Astrocyte (in vitro differentiated cells and primary cell): Measurements from ENCODE around the gene LRMDA. TPM values are rescaled to one million over a fixed set of nuclear protein-coding genes. Genes with fewer than 3 reads are reported as not detected.

ENCODE experiments used
- DNase-seq: peaks from one replicate; pipeline ENCODE4 v3.0.0-alpha.2; 2010; ENCODE audit warnings: low read depth
- FAIRE-seq: peaks from 2 replicates; lab custom pipeline; 2011; peaks lifted over from hg19 to GRCh38; lab: Jason Lieb, UNC
- H2AFZ ChIP-seq: 2 replicates; pipeline ENCODE4 v1.6.0; 2012; ENCODE audit warnings: low read depth, low read length, inconsistent platforms
- H3K27ac ChIP-seq: 2 replicates; pipeline ENCODE4 v1.5.1; 2011; ENCODE audit warnings: low read depth, low read length, inconsistent platforms
- H3K27me3 ChIP-seq: 2 replicates; pipeline ENCODE4 v1.6.0; 2011; ENCODE audit warnings: low read length, inconsistent platforms; ENCODE audit not compliant: insufficient read depth
- H3K36me3 ChIP-seq: 2 replicates; pipeline ENCODE4 v1.5.1; 2011; ENCODE audit warnings: low read length, inconsistent platforms; ENCODE audit not compliant: insufficient read depth
- H3K4me1 ChIP-seq: 2 replicates; pipeline ENCODE4 v1.5.1; 2011; ENCODE audit warnings: low read length, inconsistent platforms; ENCODE audit not compliant: insufficient read depth
- H3K4me2 ChIP-seq: 2 replicates; pipeline ENCODE4 v1.6.0; 2012; ENCODE audit warnings: low read length, inconsistent platforms
- H3K4me3 ChIP-seq: 2 replicates; pipeline ENCODE4 v1.5.1; 2011; ENCODE audit warnings: low read depth, mild to moderate bottlenecking, low read length, inconsistent platforms; ENCODE audit not compliant: insufficient read depth
- H3K79me2 ChIP-seq: 2 replicates; pipeline ENCODE4 v1.6.0; 2012; ENCODE audit warnings: mild to moderate bottlenecking, low read length, inconsistent platforms; ENCODE audit not compliant: insufficient read depth
- H3K9ac ChIP-seq: 2 replicates; pipeline ENCODE4 v1.6.0; 2012; ENCODE audit warnings: mild to moderate bottlenecking, low read length, inconsistent platforms
- H3K9me3 ChIP-seq: 2 replicates; pipeline ENCODE4 v1.5.1; 2012; ENCODE audit warnings: low read depth, mild to moderate bottlenecking, low read length, inconsistent platforms; ENCODE audit not compliant: insufficient read depth
- H4K20me1 ChIP-seq: 2 replicates; pipeline ENCODE4 v1.6.0; 2012; ENCODE audit warnings: low read length, inconsistent platforms; ENCODE audit not compliant: insufficient read depth
- H3K27ac Mint-ChIP-seq: one replicate; pipeline ENCODE4 v1.8.0; 2021; ENCODE audit warnings: mild to moderate bottlenecking, mixed read lengths; ENCODE audit not compliant: unreplicated experiment
- H3K27me3 Mint-ChIP-seq: one replicate; pipeline ENCODE4 v1.8.0; 2021; ENCODE audit warnings: low read depth, mixed read lengths; ENCODE audit not compliant: unreplicated experiment
- H3K36me3 Mint-ChIP-seq: one replicate; pipeline ENCODE4 v1.8.0; 2021; ENCODE audit warnings: low read depth, mixed read lengths; ENCODE audit not compliant: unreplicated experiment
- H3K4me1 Mint-ChIP-seq: one replicate; pipeline ENCODE4 v1.8.0; 2021; ENCODE audit warnings: low read depth, mixed read lengths; ENCODE audit not compliant: unreplicated experiment
- H3K4me3 Mint-ChIP-seq: one replicate; pipeline ENCODE4 v1.8.0; 2021; ENCODE audit warnings: mild to moderate bottlenecking, moderate library complexity, mixed read lengths; ENCODE audit not compliant: unreplicated experiment
- H3K9me3 Mint-ChIP-seq: one replicate; pipeline ENCODE4 v1.8.0; 2021; ENCODE audit warnings: mild to moderate bottlenecking, mixed read lengths; ENCODE audit not compliant: unreplicated experiment
- EZH2 ChIP-seq: IDR thresholded peaks from 2 replicates; pipeline ENCODE4 v1.6.1; 2012; ENCODE audit warnings: mild to moderate bottlenecking, low read length, inconsistent platforms; ENCODE audit not compliant: insufficient read depth
- total RNA-seq: library from RNA; stranded (reverse); gene quantifications from 2 replicates; pipeline ENCODE4 v1.2.1, GENCODE V29; 2021
- TF ChIP-seq, protein P1 (sequence below): IDR thresholded peaks from 2 replicates; pipeline ENCODE4 v1.5.1; 2011; ENCODE audit warnings: low read depth, mild to moderate bottlenecking, inconsistent platforms, low read length, moderate library complexity; ENCODE audit not compliant: insufficient read depth

Gene LRMDA
- total RNA-seq, 1 donor from 2014 or later, result 2.7 TPM

DNA sequence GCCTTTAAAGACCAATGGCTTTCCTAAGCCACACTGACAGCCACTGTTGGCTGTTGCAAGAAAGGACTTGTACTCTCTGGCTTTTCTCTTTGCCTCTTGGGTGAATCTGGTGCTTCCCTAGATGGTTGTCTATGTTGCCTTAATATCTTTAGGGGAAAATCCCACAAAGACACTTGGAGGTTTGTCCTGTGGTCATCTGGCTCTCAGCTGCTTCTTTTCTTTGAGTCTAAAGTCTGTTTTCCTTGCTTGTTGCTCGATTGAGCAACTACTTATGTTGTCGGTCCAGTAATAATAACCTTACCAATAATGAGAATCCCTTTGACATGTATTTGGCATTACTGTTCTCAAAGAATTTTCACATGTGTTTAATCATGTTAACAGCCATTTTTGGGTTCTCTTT, 537.6 kb downstream of the LRMDA start:
- no peak overlapping the region for H3K27ac Mint-ChIP-seq
- no peaks in the 10 kb centered on the region for H3K36me3 Mint-ChIP-seq
- no peak for TF ChIP-seq EZH2
- TF ChIP-seq, protein P1, sequence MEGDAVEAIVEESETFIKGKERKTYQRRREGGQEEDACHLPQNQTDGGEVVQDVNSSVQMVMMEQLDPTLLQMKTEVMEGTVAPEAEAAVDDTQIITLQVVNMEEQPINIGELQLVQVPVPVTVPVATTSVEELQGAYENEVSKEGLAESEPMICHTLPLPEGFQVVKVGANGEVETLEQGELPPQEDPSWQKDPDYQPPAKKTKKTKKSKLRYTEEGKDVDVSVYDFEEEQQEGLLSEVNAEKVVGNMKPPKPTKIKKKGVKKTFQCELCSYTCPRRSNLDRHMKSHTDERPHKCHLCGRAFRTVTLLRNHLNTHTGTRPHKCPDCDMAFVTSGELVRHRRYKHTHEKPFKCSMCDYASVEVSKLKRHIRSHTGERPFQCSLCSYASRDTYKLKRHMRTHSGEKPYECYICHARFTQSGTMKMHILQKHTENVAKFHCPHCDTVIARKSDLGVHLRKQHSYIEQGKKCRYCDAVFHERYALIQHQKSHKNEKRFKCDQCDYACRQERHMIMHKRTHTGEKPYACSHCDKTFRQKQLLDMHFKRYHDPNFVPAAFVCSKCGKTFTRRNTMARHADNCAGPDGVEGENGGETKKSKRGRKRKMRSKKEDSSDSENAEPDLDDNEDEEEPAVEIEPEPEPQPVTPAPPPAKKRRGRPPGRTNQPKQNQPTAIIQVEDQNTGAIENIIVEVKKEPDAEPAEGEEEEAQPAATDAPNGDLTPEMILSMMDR, result no peak
- Histone ChIP-seq H3K36me3 (no peaks in the 10 kb centered on the region), H3K79me2 (no peaks in the 10 kb centered on the region), H3K9ac (no peak overlapping the region), H3K4me3 (no peak overlapping the region), H3K27me3 (no peaks in the 10 kb centered on the region), H2AFZ (no peak overlapping the region), H4K20me1 (no peaks in the 10 kb centered on the region), H3K4me1 (no peaks in the 10 kb centered on the region), H3K9me3 (no peaks in the 10 kb centered on the region), H3K4me2 (no peak overlapping the region), H3K27ac (no peak overlapping the region)
- DNase-seq (no peak), FAIRE-seq (no peak)
- H3K4me3 Mint-ChIP-seq, result no peak overlapping the region
- peaks cover 19% of the 10 kb centered on the region for H3K4me1 Mint-ChIP-seq
- H3K9me3 Mint-ChIP-seq, result no peaks in the 10 kb centered on the region
- H3K27me3 Mint-ChIP-seq, result peaks cover 5% of the 10 kb centered on the region

DNA sequence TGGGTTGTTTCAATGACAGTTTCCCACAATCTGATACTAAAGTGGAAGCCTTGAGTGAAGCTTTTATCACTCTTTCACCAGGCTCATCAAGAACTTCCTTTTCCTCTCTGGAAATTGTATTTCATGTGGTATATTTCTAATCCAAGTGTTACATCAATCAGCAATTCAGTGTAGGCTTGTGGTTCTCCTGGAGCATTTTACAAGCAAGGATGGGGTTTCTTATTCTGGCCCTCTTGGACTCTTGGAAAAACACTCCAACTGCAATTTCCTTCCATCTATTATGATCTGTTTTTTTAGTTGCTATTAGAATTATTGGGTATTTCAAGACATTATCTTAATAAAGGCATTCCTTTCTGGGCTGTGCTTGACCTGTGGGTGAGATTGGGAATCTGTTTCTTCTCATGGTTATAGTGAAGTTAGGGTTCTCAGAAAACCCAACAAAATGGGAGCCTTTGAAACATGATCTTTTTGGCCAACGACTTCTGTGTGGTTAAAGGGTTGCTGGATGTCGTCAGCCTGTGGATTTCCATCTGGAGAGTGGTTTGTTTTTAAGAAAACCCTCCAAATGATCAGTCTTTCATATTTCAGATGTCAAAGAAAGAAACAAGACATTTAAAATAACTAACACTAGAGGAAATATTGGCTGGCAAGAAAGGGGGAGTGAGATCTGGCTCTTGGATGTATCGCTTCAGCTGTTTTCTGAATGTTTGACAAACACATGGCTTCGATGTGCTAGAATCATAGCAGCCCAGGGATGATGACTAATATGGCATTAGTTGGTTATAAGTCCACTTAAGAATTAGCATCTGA, 540.2 kb downstream of the LRMDA start:
- H3K36me3 Mint-ChIP-seq, result no peaks in the 10 kb centered on the region
- no peak overlapping the region for H3K9ac ChIP-seq
- DNase-seq, result peak; percentile 91
- H3K36me3 ChIP-seq, result no peaks in the 10 kb centered on the region
- TF ChIP-seq EZH2, result no peak
- TF ChIP-seq, protein P1, result no peak
- H3K27me3 Mint-ChIP-seq, result peaks cover 9% of the 10 kb centered on the region
- no peaks in the 10 kb centered on the region for H3K79me2 ChIP-seq
- no peaks in the 10 kb centered on the region for H3K9me3 ChIP-seq
- no peak overlapping the region for H3K4me2 ChIP-seq
- H4K20me1 ChIP-seq, result no peaks in the 10 kb centered on the region
- H3K9me3 Mint-ChIP-seq, result no peaks in the 10 kb centered on the region
- FAIRE-seq, result no peak
- H3K4me3 Mint-ChIP-seq, result no peak overlapping the region
- no peaks in the 10 kb centered on the region for H3K27me3 ChIP-seq
- H3K27ac Mint-ChIP-seq, result no peak overlapping the region
- no peak overlapping the region for H3K27ac ChIP-seq
- H2AFZ ChIP-seq, result no peak overlapping the region
- H3K4me1 Mint-ChIP-seq, result peaks cover 20% of the 10 kb centered on the region
- no peaks in the 10 kb centered on the region for H3K4me1 ChIP-seq
- no peak overlapping the region for H3K4me3 ChIP-seq
